GM19035 (cell line): ENCODE data around the gene CCDC192.
"Not testable (repeated sequence)": the region's sequence is repeated elsewhere in the genome, so short reads cannot be mapped to it uniquely, and the experiment has no call there.

Experiments used
- ATAC-seq: cut with Tn5 transposase; IDR thresholded peaks from one replicate; pipeline ENCODE4 v1.9.1; 2021; ENCODE audit not compliant: unreplicated experiment

The CCDC192 gene, protein sequence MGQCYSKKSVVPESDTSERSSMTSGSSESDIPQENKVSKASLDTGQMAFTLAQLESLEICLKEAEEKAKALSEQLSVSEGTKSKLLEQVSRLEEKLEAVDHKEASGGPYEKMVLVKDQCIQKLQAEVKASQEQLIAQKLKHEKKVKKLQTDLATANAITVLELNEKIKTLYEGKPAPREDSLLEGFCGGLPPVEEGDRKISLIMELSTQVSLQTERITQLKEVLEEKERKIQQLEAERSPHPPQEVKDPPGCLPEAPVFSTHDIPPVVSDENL

GRCh38 chr5:127702926-127703561 lies at the start of gene CCDC192:
CCDC192 (plus strand) TSS chr5:127703391; CDS start chr5:127703446, 55 bp downstream.
- no peak for ATAC-seq

DNA sequence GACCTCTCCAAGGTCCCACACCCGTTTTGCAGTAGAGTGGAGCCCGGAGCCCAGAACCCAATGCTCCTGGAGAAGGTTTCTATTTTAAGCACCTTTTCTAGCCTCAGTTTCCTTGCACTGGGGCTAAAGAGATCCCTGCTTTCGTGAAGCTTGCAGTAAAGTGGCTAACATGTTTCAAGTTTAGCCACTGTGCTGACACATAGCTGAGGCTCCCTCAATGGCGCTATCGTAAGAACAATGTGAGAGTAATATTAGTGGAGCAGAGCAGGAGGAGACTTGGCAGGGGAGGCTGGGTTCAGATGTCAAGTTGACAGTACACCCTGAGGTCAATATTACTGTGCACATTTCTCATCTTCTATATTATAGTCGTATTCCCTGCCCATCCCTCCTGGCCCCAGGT lies 46.4 kb upstream of the CCDC192 start:
- no peak for ATAC-seq

DNA sequence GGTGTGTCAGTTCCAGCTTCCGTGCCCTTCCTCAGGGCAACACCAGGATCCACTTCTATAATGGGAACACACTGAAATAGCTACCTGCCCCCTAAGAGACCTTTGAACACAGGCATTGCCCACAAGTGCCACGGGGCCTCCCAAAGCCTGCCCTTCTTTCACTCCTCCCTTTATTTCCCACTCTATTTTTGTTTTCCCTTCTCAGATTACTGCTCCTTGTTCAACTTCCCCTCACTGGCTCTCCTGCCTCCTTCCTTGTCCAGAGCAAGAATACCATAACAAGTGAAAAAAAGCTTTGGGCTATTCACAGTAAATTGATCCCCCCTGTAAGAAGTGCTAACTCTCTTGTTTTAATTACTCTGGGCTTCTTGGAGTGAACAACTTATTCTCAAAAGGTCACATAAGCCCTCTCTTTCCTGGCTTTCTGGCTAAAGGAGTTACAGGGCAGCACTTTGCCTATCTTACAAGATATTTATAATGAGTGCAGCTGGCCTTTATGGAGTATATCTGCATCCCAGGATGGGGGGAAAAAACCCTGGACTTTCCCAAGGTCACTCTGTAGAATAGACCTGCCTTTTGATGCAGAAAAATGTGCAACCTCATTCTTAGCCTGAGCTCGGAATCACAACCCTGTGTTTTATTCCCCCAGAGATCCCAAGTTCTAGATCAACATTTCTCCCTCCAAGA lies 43.0 kb upstream of the CCDC192 start:
- ATAC-seq, result no peak

GRCh38 chr5:127664093-127664492 lies 39.1 kb upstream of the CCDC192 start:
- no peak for ATAC-seq

- ATAC-seq, result no peak
Measured at GRCh38 chr5:127665641-127666040, 37.5 kb upstream of the CCDC192 start.

GRCh38 chr5:127666043-127666716 lies 37.0 kb upstream of the CCDC192 start:
- no peak for ATAC-seq

- ATAC-seq, result no peak
Measured at GRCh38 chr5:127667926-127668325, 35.3 kb upstream of the CCDC192 start.

GRCh38 chr5:127671218-127671617 lies 32.0 kb upstream of the CCDC192 start:
- no peak for ATAC-seq

- ATAC-seq, result no peak
Measured at GRCh38 chr5:127673117-127673800, 29.9 kb upstream of the CCDC192 start.

DNA sequence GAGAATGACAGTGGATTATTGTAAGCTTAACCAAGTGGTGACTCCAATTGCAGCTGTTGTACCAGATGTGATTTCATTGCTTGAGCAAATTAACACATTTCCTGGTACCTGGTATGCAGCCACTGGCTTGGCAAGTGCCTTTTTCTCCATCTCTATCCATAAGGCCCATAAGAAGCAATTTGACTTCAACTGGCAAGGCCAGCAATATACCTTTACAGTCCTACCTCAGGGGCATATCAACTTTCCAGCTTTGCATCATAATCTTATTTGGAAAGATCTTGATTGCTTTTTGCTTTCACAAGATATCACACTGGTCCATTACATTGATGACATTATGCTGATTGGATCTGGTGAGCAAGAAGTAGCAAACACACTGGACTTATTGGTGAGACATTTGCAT lies 26.2 kb upstream of the CCDC192 start:
- ATAC-seq, result not testable (repeated sequence)

DNA sequence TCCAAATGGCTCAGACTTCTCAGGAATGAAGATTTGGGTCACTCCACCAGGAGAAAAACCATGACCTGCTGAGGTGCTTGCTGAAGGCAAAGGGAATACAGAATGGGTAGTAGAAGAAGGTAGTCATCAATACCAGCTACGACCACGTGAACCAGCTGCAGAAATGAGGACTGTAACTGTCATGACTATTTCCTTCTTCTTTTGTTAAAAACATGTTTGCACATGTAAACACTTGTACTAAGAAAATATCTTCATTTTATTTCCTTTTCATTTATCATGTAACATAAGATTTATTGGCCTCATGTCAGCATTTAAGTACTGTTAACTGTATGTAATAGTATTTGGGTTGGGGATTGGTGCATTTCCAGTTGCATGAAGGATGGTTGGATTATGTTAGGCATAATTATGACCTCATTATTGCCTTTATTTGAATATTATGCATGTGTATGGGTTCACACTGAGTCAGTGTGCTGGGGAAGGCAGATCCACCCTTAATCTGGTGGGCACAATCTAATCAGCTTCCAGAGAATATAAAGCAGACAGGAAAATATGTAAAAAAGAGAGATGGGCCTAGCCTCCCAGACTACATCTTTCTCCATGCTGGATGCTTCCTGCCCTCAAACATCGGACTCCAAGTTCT lies 23.4 kb upstream of the CCDC192 start:
- ATAC-seq, result not testable (repeated sequence)

DNA sequence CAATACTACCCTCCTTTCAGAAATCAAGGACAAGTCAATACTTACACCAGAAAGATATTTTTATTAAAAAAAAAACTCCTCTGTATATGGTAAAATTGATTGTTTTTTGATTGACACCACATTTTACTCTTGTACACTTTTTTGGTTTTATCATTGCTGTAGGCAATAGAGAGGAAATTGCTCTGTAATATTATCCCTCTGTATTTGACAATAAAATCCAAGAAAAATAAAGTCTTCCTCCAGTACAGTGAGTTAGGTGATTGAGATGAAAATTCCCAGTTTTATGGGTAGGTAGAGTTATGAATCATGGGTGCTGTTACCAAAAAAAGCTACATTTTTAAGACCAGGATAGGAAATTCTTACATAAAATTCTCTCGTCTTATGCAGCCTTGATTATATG lies 22.6 kb upstream of the CCDC192 start:
- ATAC-seq, result no peak

DNA sequence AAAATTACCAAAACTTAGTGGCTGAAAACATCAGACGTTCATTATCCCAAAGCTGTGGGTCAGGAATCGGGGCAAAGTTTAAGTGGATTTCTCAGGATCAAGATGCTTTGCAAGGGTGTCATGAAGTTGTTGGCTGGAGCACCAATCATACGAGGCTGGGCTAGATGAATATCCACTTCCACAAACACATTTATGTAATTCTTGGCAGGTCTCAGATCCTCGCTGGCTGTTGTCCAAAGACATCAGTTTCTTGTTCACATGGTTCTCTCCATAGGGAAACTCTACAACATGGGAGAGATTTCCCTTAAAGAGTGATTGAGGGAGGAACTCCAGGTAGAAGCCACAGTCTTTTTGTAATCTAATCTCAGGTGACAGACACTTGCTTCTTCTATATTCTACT lies 20.2 kb upstream of the CCDC192 start:
- ATAC-seq, result no peak

GRCh38 chr5:127684726-127685467 lies 18.3 kb upstream of the CCDC192 start:
- no peak for ATAC-seq

DNA sequence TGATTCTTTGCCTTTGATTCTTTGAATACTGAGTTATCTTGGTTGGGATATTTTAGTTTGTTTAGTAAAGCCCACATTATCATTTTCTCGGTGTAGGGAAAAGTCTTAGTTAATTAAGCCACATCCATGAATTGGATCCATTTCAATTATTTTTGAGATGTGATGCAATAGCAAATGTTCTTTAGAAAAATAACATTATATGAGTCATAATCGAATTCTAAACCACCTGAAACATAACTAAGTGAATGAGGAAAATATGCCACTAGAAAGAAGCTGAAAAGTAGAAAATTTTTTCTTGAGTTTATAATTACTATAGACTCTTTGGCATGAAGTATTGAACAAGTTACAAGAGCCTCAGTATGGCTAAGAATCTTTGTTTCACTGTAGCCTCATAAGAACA lies 17.5 kb upstream of the CCDC192 start:
- ATAC-seq, result no peak

GRCh38 chr5:127686424-127686823 lies 16.8 kb upstream of the CCDC192 start:
- no peak for ATAC-seq

- ATAC-seq, result no peak
Measured at GRCh38 chr5:127694518-127695171, 8.5 kb upstream of the CCDC192 start.

DNA sequence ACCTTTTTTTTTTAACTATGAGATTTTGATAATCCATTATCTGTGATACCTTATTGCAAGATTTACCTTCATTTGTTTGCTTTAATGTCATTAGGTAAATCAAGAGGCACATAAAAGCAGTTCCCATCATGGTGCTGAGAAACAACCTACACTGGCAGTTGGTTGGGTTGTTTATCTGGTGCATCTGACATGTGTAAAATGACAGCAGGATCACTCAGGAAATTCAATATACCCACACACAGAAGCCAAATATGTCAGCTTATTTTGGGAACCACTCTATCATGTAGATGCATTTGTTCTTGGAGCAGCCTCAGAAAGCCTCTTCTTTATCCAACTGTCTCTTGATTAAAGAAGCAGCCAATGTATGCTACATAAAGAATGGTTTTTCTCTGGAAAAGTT lies 7.8 kb upstream of the CCDC192 start:
- ATAC-seq, result no peak

GRCh38 chr5:127696683-127697082 lies 6.5 kb upstream of the CCDC192 start:
- no peak for ATAC-seq
